Measurements from ENCODE around the gene DGKI. TPM values are rescaled to one million over a fixed set of nuclear protein-coding genes. Genes with fewer than 3 reads are reported as not detected.

Gene DGKI
- total RNA-seq, 1 experiment from 2014 or later, result 0.55 TPM

- Histone ChIP-seq H2AFZ (ENCODE audit: low read length) (no peak overlapping the region), H2BK120ac (ENCODE audit: low read depth, low read length, poor library complexity, severe bottlenecking) (no peak overlapping the region), H3K18ac (ENCODE audit: insufficient read length, low read depth, low read length) (no peak overlapping the region), H3K27ac (ENCODE audit: insufficient read length, low read depth, low read length) (no peak overlapping the region), H3K4me2 (ENCODE audit: insufficient read depth, insufficient read length, low read length) (no peak overlapping the region), H3K79me1 (ENCODE audit: insufficient read depth, low read depth, low read length, poor library complexity, severe bottlenecking) (no peaks in the 10 kb centered on the region), H3K4ac (ENCODE audit: low read depth, low read length) (no peak overlapping the region), H2AK5ac (ENCODE audit: insufficient read length, low read length) (no peak overlapping the region), H3K14ac (ENCODE audit: insufficient read depth, low read length) (no peak overlapping the region), H3K4me1 (ENCODE audit: insufficient read depth, low read length) (no peaks in the 10 kb centered on the region), H3K23me2 (ENCODE audit: insufficient read length, low read depth, low read length, poor library complexity, severe bottlenecking) (no peaks in the 10 kb centered on the region), H4K5ac (ENCODE audit: insufficient read length, low read depth, low read length) (no peak overlapping the region), H4K20me1 (ENCODE audit: control insufficient read depth, insufficient read depth, insufficient read length) (no peaks in the 10 kb centered on the region), H2BK12ac (ENCODE audit: insufficient read length, low read depth, low read length) (no peak overlapping the region), H2BK5ac (ENCODE audit: insufficient read length, low read length) (no peak overlapping the region), H3K23ac (ENCODE audit: insufficient read length, low read depth, low read length) (no peak overlapping the region), H3T11ph (ENCODE audit: low read length) (no peak overlapping the region), H4K91ac (ENCODE audit: insufficient read length, low read depth, low read length) (no peak overlapping the region), H4K8ac (replicated peaks; ENCODE audit: insufficient read length, low read depth, low read length) (no peak overlapping the region), H2BK15ac (ENCODE audit: low read depth, low read length) (no peak overlapping the region), H3K9me3 (ENCODE audit: control insufficient read depth, low read depth, low read length) (no peaks in the 10 kb centered on the region), H2BK20ac (ENCODE audit: low read depth, low read length, poor library complexity, severe bottlenecking) (no peak overlapping the region), H3K27me3 (ENCODE audit: insufficient read depth, low read length) (no peaks in the 10 kb centered on the region), H3K9ac (ENCODE audit: extremely low read depth, insufficient read length, low read length) (no peak overlapping the region), H3K56ac (ENCODE audit: insufficient read length, low read depth, low read length) (no peak overlapping the region), H3K79me2 (ENCODE audit: insufficient read depth, low read length) (no peaks in the 10 kb centered on the region)
- Mint-ChIP-seq H3K27me3 (ENCODE audit: low read depth) (no peaks in the 10 kb centered on the region), H3K36me3 (ENCODE audit: insufficient read depth in 1 of 3, low read depth in 3 of 3) (peaks cover 3 to 19% (median 6%) of the 10 kb centered on the region in 3 experiments; a peak in 5 of 7 replicates), H3K4me3 (no peak overlapping the region), H3K9me3 (peaks cover 13 to 14% of the 10 kb centered on the region in 2 experiments), H3K27ac (no peak overlapping the region), H3K4me1 (peaks cover 0 to 3% of the 10 kb centered on the region in 2 experiments; a peak in 1 of 4 replicates)
- TF ChIP-seq CTCF (conservative IDR thresholded peaks at IDR 0.05), result no peak
- no peak for DNase-seq
- WGBS (ENCODE audit: extremely low coverage, insufficient read length, low lambda C conversion rate), result no CpG with 5 or more reads among the region's 3 CpGs
These were observed 425.4 kb downstream of the DGKI start for GRCh38 chr7:137421366-137421765.
